ENCODE results near the gene CARNS1.
A peak's percentile ranks its signal among the peaks of the same experiment; 100 is the strongest.
"Not testable (repeated sequence)": the region's sequence is repeated elsewhere in the genome, so short reads cannot be mapped to it uniquely, and the experiment has no call there.

The CARNS1 gene

DNA sequence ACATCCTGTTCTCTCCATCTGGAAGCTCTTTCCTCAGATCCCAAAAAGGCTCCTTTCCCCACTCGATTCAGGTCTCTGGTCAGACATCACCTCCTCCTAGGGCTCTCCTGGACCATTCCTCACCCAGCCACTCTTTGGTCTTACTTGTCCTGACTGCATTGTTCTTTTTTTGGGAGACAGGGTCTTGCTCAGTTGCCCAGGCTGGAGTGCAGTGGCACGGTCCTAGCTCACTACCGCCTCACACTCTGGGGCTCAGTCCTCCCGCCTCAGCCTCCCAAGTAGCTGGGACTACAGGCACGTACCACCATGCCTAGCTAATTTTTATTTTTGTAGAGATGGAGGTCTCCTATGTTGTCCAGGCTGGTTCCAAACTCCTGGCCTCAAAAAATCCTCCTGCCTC is 30.0 kb downstream of the CARNS1 start:
- DNase-seq: no peak

DNA sequence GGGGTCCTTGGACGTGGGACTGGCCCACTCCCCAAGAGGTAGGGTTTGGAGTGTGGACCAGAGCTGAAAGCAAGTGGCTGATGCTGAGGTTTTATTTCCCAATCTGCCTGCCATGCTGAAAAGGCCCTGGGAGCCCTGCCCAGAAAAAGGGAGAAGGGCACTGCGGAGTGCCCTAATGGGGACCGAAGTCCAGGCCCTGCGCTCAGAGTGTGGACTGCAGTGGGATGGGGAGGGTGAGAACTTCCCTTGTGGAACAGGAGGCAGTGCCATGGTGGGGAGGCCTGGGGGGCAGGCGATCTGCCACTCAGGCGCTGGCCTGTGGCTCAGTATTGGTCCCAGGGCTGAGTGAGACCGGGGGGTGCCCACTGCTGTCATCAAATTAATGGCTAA is 32.7 kb downstream of the CARNS1 start:
- DNase-seq: no peak

- DNase-seq: no peak
Measured at GRCh38 chr11:67449116-67449844, 33.8 kb downstream of the CARNS1 start.

GRCh38 chr11:67450796-67451657 is 35.5 kb downstream of the CARNS1 start:
- DNase-seq: no peak

- no peak for DNase-seq
Measured at GRCh38 chr11:67451658-67451976, 36.1 kb downstream of the CARNS1 start.

GRCh38 chr11:67452141-67452952 is 36.9 kb downstream of the CARNS1 start, which contains the start of gene GPR152:
Gene GPR152, minus strand, starts transcription at chr11:67452729. Its CDS starts 5 bp downstream, at chr11:67452724.
- no peak for DNase-seq

DNA sequence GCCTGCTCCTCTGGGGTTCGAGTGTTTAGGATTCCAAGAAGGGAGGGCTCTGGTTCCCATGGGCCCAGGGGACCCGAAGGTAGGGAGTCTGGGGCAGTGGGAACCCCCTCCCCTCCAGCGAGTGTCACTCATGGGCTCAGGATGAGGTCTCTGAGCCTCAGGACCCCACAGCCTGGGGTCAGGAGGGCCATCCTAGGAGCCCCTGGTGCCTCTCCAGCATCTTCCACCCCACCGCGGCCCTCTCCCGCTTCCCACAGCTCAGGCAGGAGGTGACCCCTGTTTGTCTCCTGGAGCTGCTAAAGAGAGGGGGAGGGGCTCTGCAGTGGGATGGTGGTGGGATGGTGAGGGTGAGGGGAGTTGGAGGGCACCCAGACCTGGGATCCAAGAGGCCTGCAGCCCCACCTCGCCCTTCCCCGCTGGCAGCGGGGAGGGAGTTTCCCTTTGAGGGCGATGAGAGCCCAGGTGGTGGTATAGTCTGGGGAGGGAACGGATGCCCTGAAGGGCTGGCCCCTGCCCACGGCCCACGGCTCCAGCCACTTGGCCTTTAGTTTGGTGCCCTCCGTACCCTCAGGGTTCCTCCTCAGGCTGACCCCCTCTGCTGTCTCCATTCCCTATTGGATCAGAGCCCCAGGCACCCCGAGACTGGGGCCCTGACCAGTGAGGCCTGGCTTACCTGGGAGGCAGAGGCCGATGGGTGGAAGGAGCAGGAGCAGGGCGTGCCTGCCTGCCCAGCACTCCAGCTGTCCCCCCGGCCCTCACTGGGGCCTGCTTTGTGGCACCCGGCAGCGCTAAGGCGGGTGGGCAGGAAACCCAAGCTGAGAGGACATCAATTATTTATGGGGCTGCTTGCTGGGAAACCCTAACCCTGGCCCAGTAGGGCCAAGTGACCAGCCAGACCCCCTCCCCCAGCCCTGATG is 38.6 kb downstream of the CARNS1 start:
- DNase-seq: no peak

GRCh38 chr11:67455054-67455453 is 39.6 kb downstream of the CARNS1 start, which contains the start of gene CABP4:
Gene CABP4, plus strand, starts transcription at chr11:67455354. Its CDS starts 70 bp downstream, at chr11:67455424.
- no peak for DNase-seq

GRCh38 chr11:67456068-67456705 is 40.7 kb downstream of the CARNS1 start:
- DNase-seq: no peak

- DNase-seq: no peak
Measured at GRCh38 chr11:67457453-67457852, 42.0 kb downstream of the CARNS1 start.

DNA sequence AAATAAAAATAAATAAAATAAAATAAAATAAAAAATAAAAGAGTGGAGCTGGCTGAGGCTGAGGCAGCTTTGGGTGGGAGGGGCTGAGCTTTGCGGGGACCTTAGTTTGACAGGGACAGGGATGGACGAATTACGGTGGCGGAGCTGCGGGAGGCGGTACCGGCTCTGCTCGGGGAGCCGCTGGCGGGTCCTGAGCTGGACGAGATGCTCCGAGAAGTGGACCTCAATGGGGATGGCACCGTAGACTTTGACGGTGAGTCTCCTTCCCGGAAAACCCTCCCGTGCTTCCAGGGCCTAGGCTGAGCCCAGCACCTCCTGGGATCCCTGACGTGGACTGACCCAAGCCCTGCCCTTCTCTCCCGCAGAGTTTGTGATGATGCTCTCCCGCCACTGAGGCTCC is 42.8 kb downstream of the CARNS1 start:
- DNase-seq: no peak

- no peak for DNase-seq
Measured at GRCh38 chr11:67463186-67463585, 47.7 kb downstream of the CARNS1 start.

GRCh38 chr11:67463680-67464410 is 48.4 kb downstream of the CARNS1 start:
- no peak for DNase-seq

- DNase-seq: peak; percentile 60
Measured at GRCh38 chr11:67464411-67465188, 49.1 kb downstream of the CARNS1 start.

GRCh38 chr11:67465189-67465510 is 49.7 kb downstream of the CARNS1 start:
- DNase-seq: no peak

DNA sequence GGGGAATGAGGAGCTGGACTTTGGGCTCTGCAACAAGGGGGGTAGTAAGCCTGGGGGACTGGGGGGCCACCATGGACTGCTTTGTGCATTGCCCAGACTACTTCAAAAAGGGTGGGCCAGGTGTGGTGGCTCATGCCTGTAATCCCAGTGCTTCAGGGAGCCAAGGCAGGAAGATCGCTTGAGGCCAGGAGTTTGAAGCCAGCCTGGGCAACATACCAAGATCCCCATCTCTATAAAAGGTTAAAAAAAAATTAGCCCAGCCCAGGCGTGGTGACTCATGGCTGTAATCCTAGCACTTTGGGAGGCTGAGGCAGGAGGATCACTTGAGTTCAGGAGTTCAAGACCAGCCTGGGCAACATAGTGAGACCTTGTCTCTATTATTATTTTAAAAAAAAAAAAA is 50.1 kb downstream of the CARNS1 start:
- not testable (repeated sequence) for DNase-seq

GRCh38 chr11:67466367-67466766 is 50.9 kb downstream of the CARNS1 start:
- DNase-seq: no peak

GRCh38 chr11:67466962-67467771 is 51.7 kb downstream of the CARNS1 start:
- DNase-seq: no peak

- DNase-seq: no peak
Measured at GRCh38 chr11:67468056-67468455, 52.6 kb downstream of the CARNS1 start.

DNA sequence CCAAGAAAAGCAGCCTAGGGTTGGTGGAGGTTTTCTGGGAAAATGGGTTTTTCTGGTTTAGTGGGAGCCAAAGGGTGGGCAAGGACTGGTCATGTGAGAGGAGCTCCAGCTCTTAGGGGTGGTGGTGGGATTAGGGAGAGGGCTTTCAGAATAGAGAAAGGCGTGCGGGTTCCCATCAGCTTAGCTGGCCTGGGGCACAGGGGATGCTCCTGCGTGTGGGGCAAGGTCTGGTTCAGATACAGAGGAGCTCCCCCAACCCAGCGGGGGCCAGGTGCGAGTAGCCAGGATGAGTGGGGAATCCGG is 52.9 kb downstream of the CARNS1 start:
- DNase-seq: no peak
